Activated T-cell treated with anti-CD3 and anti-CD28 coated beads, Interleukin-2, amount 50 U/mL, for 1 hour (primary cell): ENCODE data around the gene SURF1.
"Not testable (repeated sequence)": the region's sequence is repeated elsewhere in the genome, so short reads cannot be mapped to it uniquely, and the experiment has no call there.

ENCODE experiments used
- DNase-seq: peaks from one replicate; pipeline ENCODE4 v3.0.0-alpha.2; 2020

Gene SURF1

DNA sequence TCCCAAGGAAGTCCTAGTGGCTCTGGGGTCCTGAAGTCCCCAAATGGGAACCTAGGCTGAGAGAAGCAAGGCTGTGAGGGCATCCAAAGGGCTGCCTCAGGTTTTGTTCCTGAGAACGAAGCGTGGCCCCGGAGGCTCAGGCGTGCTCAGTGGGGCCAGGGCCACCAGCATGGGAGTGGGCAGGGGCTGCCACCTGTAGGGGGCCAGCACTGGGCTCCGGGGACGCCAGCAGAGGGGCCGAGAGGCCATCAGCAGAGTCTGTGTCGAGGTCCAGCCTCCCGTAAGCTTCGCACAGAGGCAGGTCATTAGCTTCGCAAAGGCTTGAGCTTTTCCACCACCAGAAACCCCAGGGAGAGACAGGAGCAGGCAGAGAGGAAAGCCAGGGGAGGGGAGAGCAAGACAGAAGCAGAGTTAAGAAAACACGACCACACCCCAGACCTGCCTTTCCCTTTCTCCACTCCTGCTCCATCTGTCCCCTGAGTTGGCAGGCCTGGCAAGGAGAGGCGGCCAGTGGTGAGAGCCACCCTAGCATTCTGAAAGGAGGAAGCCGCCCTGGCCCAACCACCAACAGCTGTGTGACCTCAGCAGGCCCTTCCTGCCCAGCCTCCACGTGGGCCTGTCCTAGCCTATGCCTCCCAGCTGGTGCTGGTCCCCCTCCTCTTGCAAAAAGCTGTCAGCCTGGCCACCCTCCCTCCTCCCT, 14.8 kb downstream of the SURF1 start:
- DNase-seq = no peak

DNA sequence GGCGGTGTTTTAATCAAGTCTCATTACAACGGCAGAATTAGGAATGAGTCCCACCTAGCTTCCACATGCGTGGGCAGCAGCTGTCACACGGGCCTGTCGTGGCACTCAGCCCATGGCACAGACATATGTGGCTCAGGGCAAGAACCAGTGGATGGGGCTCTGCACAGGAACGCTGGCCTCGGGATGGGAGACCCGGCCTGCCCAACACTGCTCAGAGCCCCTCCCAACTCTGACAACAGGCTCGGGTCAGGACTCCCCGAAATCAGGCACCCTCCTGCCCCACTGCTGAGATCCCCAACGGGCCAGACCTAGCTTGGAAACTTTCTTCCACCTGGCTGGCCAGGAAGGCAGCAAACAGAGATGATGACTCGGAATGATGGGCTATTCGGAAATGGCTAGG, 15.4 kb downstream of the SURF1 start:
- no peak for DNase-seq

DNA sequence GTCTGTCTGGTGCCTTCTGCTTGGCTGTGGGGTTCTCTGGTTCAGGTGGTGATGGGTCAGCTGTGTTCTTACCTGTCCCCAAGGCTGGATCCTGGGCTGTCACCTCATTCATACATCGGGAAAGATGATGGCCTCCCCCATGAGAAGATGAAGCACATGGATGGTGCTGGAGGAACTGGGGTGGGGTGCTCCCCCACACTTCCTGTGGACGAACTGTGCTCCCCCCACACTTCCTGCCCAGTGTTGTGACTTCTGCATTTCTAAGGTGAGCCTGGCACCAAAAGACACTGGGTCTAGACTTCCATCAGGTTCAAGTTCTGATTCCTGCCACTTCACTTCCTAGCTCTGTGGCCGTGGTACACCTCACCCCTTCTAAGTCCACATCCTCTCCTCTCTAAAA, 16.0 kb downstream of the SURF1 start:
- no peak for DNase-seq

DNA sequence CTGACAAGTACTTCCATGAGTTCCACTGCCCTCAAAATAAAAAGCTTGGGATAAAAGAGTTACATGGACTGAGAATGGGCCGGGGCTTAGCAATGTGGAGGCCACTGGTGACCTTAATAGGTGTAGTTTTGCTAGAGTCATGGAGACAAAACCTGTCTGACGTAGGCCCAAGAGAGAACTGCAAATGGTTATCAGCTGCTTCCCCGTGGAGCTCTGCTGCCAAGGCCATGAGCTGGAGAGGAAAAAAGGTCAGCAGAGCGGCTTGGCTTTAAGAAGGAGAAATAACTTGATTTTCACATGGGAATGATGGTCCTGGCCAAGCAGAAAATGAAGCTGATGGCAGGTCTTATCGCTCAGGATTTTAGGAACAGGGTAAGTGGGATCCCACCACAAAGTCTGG, 16.6 kb downstream of the SURF1 start:
- no peak for DNase-seq

DNA sequence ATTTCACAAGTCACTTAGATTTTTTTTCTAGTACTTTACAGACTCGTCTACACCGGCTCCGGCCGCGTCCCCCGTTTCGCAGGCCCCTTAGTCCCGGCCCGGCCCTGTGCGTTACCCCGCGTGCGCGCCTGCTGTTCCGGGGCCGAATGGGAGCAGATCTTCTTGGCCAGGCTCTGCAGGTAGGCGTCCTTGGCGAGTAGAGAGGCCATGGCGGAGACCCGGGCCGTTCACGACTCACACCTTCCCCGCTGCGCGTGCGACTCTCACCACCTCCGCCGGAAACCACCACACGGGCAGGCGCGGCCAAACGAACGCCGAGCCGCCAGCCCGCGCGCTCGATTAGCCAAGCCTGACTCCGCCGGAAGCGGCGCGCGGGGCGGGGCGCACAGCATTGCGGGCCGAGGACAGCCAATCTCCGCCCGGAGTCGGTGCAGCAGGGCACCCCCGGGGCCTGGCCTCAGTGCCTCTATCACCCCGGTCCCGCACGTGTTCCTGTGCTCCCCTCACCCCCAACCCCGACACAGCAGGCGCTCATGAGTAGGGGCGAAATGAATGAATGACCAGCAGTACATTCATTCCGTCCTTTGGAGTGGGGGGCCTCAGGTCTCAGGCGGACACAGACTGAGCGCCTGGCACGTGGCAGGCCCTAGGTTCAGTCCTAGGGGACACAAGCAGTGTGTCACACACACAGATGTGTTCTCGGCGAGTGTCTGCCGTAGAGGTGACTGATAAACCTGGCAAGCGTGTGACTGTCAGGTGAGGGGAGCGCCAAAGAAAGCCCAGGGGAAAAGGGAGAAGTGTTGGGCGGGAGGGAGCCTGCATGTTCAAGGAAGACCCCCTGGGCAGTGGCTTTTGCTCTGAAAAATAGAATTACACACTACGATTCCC, 20.1 kb downstream of the SURF1 start, which contains the start of gene SURF6:
SURF6 (minus strand) TSS at position 265 of the 888 bp plus-strand sequence; CDS start at position 209, 56 bp downstream.
- DNase-seq = peak; percentile 92

DNA sequence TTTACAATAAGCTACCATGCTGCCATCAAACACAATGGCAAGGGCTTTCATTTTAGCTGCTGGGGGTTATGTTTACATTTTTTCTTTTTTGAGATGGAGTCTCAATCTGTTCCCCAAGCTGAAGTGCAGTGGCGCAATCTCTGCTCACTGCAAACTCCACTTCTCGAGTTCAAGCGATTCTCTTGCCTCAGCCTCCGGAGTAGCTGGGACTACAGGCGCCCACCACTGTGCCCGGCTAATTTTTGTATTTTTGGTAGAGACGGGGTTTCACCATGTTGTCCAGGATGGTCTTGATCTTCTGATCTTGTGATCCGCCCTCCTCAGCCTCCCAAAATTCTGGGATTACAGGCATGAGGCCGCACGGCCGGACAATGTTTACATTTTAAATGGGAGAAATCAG, 21.4 kb downstream of the SURF1 start:
- DNase-seq = not testable (repeated sequence)

DNA sequence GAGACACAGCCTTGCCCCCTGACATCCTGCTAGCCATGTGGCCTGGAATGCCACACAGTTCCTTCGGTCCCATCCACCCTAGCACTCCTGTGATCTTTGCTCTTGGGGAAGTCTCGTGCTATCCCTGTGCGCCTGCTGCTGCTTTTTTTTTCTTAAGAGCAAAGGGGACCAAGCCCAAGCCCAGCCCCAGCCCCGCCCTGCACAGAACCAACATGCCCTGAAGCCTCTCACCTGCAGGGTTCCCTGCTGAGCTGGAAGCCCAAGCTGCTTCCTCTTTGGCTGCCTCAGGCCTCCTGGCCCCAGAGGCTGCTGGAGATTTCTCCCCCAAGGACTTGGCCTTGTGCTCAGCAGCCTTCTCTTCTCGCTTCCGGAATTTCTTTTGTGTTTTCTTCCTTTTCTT, 22.1 kb downstream of the SURF1 start:
- DNase-seq = no peak

DNA sequence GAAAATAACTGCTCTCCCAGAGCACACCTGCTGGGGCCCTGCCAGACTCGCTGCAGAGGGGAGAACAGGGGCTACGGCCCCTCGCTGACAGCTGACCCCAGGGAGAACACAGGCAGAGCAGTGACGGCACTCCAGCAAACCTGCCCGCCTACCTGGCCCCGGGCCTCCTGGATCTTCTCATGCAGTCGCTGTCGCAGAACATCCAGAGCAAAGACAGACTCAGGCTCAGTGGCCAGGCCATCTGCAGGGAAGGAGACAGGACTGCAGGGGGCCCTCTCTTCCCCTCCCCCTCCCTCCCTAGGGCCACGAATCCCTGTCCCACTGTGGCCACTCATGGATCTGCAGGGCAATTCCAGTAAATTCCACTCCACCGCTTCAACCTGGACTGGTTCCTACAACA, 22.7 kb downstream of the SURF1 start:
- DNase-seq = no peak

DNA sequence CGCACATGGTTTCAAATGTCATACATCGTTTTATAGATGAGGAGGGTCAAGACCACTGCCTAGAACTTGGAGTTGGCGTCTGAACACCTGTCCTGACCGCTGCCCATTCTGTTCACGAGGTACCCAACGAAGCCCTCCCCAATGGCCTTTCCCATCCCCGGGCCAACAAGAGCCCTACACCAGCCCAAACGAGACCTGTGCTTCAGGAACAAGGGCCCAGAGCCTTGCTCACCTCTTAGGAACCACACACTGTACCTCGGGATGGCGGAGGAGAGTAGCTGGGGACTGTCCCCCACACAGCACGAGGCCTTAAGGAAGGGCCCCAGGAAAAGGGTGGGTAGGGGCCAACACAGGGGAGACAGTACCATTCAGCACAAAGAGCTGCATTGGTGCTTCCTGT, 23.3 kb downstream of the SURF1 start:
- no peak for DNase-seq

DNA sequence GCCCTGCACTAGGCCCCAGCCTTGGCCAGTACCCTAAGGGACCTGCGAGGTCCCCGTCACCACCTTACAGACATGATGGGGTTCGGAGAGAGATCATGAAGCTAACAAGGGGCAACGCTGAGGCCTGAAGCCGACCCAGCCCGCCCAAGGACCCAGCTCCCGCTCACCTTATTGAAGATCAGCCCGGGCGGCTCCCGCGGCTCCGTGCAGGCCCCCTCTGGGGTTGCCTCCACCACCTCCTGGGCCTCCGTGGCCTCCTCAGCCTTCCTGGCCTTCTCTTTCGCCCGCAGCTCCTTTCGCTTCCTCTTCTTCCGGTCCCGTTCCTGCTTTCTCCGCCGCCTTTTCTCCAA, 23.9 kb downstream of the SURF1 start:
- no peak for DNase-seq

DNA sequence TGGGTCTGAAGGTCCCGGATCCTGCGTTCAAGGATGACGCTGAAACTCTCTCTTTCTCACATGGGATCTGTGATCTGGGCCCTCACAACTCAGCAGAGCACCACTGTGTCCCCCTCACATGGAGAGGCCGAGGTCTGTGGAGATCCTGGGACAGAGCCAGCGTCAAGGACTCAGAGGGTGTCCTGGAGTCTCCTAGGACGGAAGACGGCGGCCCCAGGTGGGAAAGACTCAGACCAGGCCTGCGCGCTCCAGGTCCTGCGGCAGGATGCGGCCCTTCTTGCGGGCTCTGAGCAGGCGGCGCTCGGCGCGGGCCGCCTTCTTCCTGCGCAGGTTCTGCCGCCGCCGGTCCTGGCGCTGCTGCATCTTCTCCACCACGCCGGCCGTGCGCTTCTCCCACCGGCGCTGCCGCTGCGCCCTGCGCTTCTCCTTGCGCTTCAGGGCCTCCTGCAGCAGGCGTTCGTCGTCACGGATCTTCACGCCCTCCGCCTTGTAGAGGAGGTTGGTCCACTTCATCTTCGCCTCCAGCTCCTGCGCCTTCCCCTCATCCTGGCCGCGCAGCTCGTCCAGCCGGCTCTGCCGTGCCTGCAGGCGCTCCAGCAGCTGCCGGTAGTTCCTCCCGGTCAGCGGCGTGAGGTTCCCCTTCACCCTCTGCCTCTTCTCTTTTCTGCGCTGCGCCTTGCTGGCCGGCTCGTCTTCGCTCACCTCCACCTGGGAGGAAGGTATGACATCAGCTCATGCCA, 24.5 kb downstream of the SURF1 start:
- no peak for DNase-seq

DNA sequence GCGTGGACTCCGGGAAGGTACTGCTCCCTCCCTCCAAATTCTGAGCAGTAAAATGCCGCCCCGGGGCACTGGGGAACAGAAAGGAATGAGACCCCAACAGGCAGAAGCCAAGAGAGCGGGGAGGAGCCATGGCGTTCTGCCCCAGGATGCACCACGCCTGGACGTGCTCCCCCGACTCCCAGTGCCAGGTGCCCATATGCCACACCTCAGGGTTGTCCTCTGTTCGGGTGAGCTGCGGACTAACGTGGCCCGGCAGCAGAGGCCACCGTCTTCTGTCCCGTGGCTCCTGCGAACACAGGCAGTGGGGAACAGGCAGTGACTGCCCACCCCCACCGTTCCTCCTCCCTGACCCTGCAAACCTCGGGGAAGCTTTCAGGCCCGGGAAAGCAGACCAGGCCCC, 25.1 kb downstream of the SURF1 start:
- DNase-seq = no peak

DNA sequence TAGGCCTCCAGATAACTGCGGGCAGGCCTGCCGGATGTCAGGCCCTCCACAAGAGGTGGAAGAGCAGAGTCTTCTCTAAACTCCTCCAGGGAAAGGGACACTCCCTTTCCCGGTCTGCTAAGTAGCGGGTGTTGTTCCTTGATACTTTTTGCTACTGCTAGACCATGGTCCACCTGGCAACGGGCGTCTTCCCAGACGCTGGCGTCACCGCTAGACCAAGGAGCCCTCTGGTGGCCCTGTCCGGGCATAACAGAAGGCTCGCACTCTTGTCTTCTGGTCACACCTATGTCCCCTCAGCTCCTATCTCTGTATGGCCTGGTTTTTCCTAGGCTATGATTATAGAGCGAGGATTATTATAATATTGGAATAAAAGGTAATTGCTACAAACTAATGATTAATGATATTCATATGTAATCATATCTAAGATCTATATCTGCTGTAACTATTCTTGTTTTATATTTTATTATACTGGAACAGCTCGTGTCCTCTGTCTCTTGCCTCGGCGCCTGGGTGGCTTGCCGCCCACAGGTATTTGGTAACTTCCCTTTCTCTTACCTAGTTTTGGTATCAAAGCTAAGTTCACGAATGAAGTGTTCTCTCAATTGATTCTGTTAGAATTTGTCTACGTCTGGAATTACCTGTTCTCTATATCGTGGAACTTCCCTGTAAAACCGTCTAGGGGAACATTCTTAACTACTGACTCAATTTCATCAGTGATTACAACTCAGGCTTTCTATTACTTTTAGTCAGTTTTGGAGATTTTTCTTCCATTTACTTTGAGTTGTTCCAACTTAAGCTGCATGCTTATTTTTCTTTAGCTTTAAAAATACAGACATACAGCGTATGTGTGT, 26.8 kb downstream of the SURF1 start:
- not testable (repeated sequence) for DNase-seq

DNA sequence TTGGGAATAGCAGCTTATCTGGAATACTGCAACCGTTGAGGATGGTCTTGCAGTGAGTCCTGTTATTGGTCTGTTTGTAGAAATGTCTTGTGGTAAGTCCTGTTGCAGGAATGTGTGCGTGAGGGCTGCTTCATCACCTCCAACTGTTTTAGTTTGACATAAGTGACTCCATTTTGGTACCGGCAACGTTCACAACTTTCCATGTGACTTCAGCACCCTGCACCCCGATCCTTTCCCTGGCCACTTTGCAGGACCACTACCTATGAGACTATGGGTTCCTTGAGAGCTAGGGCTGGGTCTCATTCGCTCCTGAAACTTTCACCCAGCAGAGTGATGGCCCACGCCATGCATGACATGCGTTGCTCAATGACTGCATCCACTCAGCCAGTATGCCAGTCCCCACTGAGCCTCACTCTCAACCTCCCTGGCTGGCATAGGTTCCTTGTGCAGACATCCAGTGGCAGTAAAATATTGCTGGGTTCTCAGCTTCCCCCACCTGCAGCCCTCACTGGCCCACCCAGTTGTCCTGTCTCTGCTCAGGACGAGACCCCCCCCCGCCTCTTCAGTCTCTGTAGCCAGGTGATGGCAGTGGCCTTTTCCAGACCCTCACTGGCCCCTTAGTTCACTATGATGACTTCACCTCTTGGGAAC, 28.3 kb downstream of the SURF1 start:
- DNase-seq = no peak

DNA sequence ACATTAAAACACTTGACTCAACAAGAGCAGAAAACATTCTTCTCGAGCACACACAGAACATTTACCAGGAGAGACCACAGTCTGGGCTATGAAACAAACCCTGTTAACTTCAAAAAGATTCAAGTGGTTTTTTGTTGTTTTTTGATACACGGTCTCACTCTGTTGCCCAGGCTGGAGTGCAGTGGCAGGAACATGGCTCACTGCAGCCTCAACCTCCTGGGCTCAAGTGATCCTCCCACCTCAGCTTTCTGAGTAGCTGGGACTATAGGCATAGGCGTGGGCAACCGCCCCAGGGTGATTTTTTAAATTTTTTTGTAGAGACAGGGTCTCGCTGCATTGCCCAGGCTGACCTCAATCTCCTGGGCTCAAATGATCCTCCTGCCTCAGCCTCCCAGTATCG, 29.3 kb downstream of the SURF1 start:
- not testable (repeated sequence) for DNase-seq

DNA sequence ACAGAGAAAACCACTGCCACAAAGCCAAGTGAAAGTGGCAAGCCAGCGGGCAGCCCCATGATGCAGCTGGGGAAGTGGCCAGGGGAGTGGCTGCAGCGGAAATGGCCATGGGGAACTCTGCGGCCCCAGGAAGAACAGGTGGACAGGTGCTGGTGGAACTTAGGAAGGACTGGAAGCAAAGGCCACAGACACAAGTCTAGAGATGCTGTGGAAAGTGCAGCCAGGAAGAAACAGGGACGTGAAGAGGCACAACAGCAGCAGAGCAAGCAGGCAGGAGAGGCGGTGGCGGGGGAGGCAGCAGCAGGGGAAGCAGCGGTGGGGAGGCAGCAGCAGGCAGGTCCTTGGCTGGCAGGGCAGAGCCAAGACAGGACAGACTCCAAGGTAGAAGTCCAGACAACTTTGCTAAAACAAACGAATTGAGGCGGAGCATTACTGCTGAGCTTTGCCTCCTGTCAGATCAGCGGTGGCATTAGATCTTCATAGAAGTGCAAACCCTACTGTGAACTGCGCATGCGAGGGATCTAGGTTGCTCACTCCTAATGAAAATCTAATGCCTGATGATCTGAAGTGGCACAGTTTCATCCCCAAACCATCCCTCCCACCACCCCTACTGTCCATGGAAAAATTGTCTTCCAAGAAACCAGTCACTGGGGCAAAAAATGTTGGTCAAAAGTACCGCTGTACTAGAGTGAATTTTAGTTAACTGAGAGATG, 32.1 kb downstream of the SURF1 start:
- DNase-seq = no peak

DNA sequence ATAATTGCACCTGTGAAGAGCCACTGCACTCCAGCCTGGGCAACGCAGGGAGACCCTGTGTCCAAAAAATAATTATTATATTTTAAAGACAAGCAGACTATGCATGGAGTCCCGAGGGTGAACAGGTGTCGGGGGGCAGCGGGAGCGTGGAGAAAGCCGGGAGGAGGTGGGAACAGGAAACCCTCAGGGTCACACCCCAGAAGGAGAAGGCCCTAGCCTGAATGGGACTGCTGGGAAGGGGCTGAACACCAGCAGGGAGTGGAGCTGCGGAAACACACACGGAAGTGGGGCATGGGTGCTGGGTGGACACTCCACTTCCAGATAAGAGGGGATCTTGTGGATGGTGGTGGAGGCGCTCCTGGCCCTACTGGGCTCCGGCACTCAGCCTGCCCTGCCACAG, 33.1 kb downstream of the SURF1 start:
- no peak for DNase-seq

DNA sequence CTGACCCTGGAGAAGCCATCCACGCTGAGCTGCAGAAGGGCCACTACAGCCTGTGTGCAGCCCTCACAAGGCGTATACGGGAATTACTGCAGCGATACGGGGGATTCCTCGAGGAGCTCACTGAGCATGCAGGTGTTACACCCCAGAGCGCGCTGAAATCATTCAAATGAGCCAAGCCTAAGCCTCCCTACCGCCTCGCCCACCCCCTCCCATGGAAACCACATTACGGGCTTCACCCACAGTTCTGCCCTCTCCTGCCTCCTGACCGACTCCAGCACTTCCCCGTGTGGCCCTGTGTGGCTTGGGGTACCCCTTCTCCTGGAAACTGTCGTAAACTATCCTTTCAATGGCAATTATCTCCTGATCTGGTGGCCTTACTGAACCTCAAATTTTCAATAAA, 33.6 kb downstream of the SURF1 start:
- DNase-seq = no peak

DNA sequence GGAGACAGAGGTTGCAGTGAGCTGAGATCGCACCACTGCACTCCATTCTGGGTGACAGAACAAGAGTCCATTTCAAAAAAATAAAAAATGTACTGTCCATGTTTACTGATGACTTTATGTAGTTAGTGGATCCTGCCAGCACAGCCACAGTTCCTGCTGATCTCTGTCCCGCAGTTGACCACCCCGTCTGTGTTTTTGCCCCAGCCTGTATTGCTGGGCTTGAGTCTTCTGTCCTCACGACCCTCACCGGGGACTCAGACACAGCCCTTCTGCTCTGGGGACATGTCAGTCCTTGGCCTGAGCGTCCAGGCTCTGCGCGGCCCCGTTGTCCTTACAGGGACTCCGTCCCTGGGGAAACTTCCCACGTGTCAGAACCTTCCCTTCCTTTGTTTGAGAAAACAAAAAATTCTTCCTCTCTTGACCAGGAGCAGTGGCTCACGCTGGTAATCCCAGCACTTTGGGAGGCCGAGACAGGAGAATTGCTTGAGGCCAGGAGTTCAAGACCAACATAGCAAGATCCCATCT, 34.8 kb downstream of the SURF1 start:
- DNase-seq = no peak

DNA sequence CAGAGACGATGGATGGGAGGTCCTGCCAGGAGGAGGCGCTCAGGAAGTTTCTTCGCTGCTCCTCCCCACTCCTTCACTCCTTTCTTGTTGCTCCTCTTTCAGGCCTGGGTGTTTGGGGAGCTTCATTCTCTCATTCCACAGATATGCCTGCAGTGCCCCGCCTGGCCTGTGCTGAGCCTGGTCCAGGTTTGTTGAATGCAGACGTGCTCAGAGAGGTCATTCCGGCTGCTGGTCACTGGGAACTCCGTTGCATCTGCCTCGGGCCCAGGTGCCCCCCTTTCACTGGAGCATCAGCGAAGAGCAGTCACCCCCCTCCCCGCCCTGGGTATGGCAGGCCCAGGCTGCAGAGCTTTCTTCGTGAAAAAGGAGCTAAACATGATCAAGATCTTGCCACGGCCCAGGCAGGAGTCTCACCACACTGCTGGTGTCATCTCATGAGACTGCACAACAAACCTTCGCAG, 35.8 kb downstream of the SURF1 start:
- no peak for DNase-seq

DNA sequence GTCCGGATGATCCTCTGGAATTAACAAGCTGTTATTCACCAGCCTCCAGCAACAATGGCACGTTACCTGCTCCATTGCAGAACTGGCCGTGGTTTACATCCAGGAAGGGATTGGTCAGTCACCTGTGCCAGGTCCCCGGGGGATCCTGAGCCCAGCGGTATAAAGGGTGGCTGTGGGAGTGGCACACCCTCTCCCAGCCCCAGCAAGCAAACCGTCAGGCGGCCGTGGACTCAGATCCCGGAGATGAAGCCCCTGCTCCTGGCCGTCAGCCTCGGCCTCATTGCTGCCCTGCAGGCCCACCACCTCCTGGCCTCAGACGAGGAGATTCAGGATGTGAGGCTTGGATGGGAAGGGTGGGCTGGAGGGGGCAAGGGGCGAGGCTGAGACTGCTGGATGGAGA, 38.7 kb downstream of the SURF1 start:
- DNase-seq = not testable (repeated sequence)
